WTC11 (cell line): ENCODE results near the gene FAM177B. TPM values are rescaled to one million over a fixed set of nuclear protein-coding genes. Genes with fewer than 3 reads are reported as not detected.

Source experiments
- ATAC-seq: fragments of 200-7000 bp; cut with Tn5 transposase; 2 replicates; pipeline ENCODE4 v1.10.0; 2021; ENCODE audit warnings: mild to moderate bottlenecking, moderate library complexity
- CTCF ChIA-PET: fragments of 300-600 bp; sonication (Branson Sonifier 250); formaldehyde crosslinking; loops from one replicate; lab custom pipeline; 2021; ENCODE audit warnings: antibody characterized with exemption; lab: Charles Lee
- POLR2A ChIA-PET: fragments of 350-600 bp; sonication (Branson Sonifier 250); formaldehyde crosslinking; loops from one replicate; lab custom pipeline; 2021; ENCODE audit warnings: antibody characterized with exemption; lab: Charles Lee
- DNase-seq: peaks from one replicate; pipeline ENCODE4 v3.0.0; 2021; ENCODE audit warnings: low spot score
- H3K27ac Mint-ChIP-seq: 2 replicates; pipeline ENCODE4 v1.8.0; 2021; ENCODE audit warnings: mixed read lengths
- H3K27me3 Mint-ChIP-seq: 2 replicates; pipeline ENCODE4 v1.8.0; 2021; ENCODE audit warnings: low read depth, mild to moderate bottlenecking, moderate library complexity, mixed read lengths
- H3K36me3 Mint-ChIP-seq: 2 replicates; pipeline ENCODE4 v1.8.0; 2021; ENCODE audit warnings: mixed read lengths
- H3K4me1 Mint-ChIP-seq: 2 replicates; pipeline ENCODE4 v1.8.0; 2022; ENCODE audit warnings: mixed read lengths
- H3K4me3 Mint-ChIP-seq: 2 replicates; pipeline ENCODE4 v1.8.0; 2021; ENCODE audit warnings: mild to moderate bottlenecking, moderate library complexity, mixed read lengths
- H3K9me3 Mint-ChIP-seq: 2 replicates; pipeline ENCODE4 v1.8.0; 2021; ENCODE audit warnings: mixed read lengths
- total RNA-seq: library from RNA; stranded (reverse); gene quantifications from 3 replicates; pipeline ENCODE4 v1.2.3, GENCODE V29; 2021
- TF ChIP-seq, protein P1 (sequence below): sonication (generic); formaldehyde crosslinking; conservative IDR thresholded peaks from 2 replicates; pipeline ENCODE4 v1.8.1; 2022; ENCODE audit warnings: mild to moderate bottlenecking, missing genetic modification reagents
- TF ChIP-seq, protein P2 (sequence below): sonication (generic); formaldehyde crosslinking; IDR thresholded peaks from 2 replicates; pipeline ENCODE4 v1.8.1; 2022; ENCODE audit warnings: low read depth, missing genetic modification reagents, borderline replicate concordance
- TF ChIP-seq, protein P3 (sequence below): sonication (generic); formaldehyde crosslinking; IDR thresholded peaks from 2 replicates; pipeline ENCODE4 v1.8.0; 2022; ENCODE audit warnings: mild to moderate bottlenecking, missing genetic modification reagents
- TF ChIP-seq, protein P4 (sequence below): sonication (generic); formaldehyde crosslinking; IDR thresholded peaks from 2 replicates; pipeline ENCODE4 v1.8.1; 2022; ENCODE audit warnings: missing genetic modification reagents, borderline replicate concordance

FAM177B gene
- total RNA-seq, 1 experiment from 2014 or later = not detected

DNA sequence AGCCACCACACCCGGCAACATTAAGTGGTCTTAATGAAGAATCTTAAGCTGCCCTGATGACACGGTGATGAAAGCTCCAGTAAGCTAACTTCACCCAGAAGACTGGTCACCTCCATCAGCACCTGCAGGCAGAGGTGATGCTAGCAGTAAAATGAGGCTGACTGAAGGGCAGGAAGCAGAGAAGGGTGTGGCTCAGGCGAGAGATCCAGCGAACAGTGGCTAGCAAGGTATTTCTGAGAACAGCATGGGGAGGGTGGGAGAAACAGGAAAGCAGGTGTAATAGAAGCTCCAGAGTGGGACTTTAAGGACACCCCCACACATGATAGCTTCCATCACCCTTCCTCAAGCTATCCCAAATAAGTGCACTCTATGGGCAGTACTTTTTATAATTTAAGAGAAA is 62.0 kb downstream of the FAM177B start:
- DNase-seq (no peak), ATAC-seq (no peak)
- Mint-ChIP-seq H3K36me3 (no peaks in the 10 kb centered on the region), H3K4me3 (no peak overlapping the region), H3K27ac (no peak overlapping the region), H3K4me1 (no peaks in the 10 kb centered on the region), H3K27me3 (peaks cover 46% of the 10 kb centered on the region), H3K9me3 (no peaks in the 10 kb centered on the region)
- TF ChIP-seq, protein P1, sequence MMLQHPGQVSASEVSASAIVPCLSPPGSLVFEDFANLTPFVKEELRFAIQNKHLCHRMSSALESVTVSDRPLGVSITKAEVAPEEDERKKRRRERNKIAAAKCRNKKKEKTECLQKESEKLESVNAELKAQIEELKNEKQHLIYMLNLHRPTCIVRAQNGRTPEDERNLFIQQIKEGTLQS (CRISPR knock-in tag) = no peak
- TF ChIP-seq, protein P2, sequence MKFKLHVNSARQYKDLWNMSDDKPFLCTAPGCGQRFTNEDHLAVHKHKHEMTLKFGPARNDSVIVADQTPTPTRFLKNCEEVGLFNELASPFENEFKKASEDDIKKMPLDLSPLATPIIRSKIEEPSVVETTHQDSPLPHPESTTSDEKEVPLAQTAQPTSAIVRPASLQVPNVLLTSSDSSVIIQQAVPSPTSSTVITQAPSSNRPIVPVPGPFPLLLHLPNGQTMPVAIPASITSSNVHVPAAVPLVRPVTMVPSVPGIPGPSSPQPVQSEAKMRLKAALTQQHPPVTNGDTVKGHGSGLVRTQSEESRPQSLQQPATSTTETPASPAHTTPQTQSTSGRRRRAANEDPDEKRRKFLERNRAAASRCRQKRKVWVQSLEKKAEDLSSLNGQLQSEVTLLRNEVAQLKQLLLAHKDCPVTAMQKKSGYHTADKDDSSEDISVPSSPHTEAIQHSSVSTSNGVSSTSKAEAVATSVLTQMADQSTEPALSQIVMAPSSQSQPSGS = no peak
- TF ChIP-seq, protein P3, sequence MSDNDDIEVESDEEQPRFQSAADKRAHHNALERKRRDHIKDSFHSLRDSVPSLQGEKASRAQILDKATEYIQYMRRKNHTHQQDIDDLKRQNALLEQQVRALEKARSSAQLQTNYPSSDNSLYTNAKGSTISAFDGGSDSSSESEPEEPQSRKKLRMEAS = no peak
- TF ChIP-seq, protein P4, sequence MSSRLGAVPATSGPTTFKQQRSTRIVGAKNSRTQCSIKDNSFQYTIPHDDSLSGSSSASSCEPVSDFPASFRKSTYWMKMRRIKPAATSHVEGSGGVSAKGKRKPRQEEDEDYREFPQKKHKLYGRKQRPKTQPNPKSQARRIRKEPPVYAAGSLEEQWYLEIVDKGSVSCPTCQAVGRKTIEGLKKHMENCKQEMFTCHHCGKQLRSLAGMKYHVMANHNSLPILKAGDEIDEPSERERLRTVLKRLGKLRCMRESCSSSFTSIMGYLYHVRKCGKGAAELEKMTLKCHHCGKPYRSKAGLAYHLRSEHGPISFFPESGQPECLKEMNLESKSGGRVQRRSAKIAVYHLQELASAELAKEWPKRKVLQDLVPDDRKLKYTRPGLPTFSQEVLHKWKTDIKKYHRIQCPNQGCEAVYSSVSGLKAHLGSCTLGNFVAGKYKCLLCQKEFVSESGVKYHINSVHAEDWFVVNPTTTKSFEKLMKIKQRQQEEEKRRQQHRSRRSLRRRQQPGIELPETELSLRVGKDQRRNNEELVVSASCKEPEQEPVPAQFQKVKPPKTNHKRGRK (CRISPR knock-in tag) = no peak
- CTCF ChIA-PET = interaction anchor here (1.2 to 2.1 kb wide), 3 partner anchors 291 to 335 kb away, joined by 3 to 18 read pairs (median 9); no protein-coding TSS in a partner anchor
- POLR2A ChIA-PET = no interaction called here

Other genes with a start within 250 kb of the FAM177B start
- 0.11 to 0.23 TPM (median 0.14 TPM) in 3 replicates for gene HHIPL2, start 189.1 kb upstream of the FAM177B start, total RNA-seq
- gene TAF1A, start 147.3 kb upstream of the FAM177B start, total RNA-seq = 10.8 to 12.9 TPM (median 12.0 TPM) in 3 replicates
- 52.8 to 70.0 TPM (median 54.9 TPM) in 3 replicates for gene MIA3, start 119.1 kb upstream of the FAM177B start, total RNA-seq
- gene AIDA, start 24.7 kb upstream of the FAM177B start, total RNA-seq = 75.2 to 81.2 TPM (median 78.9 TPM) in 3 replicates
- gene BROX, start 24.6 kb upstream of the FAM177B start, total RNA-seq = 27.1 to 27.9 TPM (median 27.9 TPM) in 3 replicates
- gene DISP1, start 77.8 kb downstream of the FAM177B start, total RNA-seq = 2.8 to 4.8 TPM (median 4.6 TPM) in 3 replicates